Activated T-cell treated with anti-CD3 and anti-CD28 coated beads for 24 hours (primary cell): ENCODE measurements around the gene SEZ6.

Experiments used
- DNase-seq: peaks from one replicate; pipeline ENCODE4 v3.0.0-alpha.2; 2020; ENCODE audit warnings: low read depth

Gene SEZ6

DNA sequence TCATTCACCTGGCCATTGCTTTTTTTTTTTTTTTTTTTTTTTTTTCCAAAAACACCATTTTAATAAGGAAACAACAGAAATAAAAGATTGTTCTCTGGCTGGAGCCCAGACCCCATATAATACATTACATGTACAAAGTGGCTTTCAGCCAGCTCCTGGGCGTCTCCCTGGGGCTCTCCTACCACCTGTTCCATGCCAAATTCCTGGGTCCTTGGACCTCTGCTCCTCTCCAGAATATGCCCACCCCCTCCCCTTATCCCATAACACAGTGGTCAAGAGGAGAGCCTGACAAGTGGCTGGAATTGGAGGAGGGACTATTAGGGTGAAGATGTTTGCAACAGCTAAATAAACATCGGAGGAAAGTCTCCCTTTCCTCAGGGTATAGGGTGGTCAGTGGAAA lies 50.9 kb downstream of the SEZ6 start:
- DNase-seq = no peak

DNA sequence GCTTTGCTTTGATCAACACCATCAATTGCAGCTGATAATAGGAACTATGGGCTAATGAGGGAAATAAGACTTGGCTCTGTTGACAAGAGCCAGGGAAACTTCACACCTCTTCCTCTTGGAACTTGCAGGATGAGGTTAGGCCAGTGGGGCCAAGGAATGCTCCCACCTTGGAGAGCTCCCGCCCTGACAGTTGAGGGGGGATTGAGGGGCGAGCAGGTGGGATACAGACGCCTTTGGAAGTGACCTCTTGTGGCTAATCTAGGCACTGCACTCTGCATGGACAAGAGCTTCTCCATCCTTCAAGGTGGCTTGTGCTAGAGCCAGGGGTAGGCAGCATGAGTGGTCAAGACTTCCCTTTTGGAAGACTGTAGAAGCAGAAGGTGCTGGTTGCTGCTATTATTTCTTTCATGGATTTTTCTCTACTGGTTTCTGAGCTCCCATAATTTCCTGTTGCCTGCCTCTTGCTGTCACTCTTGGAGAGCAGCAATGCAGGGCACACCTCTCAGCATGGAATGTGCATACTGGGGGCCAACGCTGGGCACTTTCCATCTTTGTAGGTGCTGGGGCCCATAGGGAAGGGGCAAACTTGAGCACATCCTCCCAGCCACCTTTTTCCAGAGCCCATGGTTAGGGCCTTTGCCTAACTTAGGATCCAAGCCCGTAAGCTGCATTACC lies 52.3 kb downstream of the SEZ6 start:
- DNase-seq = peak; percentile 37

DNA sequence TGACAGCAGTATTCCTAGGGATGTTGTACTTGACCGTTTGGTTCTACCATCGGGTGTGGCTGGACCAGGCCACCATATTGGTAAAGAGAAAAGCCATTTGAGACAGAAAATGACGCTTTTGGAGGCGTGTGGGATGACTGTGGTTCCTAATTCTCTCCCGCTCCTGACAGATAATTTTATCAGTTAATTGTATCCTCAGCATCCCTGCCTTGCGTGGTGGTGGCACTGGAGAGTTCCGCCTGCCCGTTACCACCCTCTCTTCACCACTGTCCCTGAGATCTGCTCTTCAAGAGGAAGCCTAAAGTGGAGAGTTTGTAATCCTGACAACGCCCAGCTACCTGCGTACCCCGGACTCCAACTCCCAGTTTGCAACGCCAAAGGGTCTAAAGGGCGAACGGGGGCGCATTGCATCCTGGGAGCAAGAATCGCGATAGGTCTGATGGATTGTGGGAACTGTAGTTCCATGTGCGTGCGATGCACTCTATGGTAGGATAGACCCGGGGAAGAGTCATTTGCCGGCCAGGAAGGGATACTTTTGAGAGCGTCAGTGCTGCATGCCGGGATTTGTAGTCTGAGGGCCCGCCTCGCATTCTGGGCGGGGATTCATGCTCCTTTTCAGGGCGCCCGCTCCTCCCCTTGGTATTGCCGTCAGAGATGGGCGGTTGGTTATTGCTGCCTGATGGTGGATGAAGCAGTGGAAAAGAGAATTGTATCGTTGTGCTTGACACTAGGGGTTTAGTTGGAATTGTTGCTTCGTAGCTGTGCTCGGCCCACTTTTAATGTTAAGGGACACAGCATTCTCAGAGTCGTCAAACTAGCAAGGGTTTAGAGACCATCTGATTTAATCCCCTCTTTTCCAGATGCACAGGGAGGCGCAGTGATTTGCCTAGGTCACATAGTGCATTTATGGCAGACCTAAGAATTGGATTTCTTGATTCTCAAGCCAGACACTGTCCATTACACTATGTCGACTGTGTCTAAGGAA lies 53.5 kb downstream of the SEZ6 start:
- peak; percentile 94 for DNase-seq

DNA sequence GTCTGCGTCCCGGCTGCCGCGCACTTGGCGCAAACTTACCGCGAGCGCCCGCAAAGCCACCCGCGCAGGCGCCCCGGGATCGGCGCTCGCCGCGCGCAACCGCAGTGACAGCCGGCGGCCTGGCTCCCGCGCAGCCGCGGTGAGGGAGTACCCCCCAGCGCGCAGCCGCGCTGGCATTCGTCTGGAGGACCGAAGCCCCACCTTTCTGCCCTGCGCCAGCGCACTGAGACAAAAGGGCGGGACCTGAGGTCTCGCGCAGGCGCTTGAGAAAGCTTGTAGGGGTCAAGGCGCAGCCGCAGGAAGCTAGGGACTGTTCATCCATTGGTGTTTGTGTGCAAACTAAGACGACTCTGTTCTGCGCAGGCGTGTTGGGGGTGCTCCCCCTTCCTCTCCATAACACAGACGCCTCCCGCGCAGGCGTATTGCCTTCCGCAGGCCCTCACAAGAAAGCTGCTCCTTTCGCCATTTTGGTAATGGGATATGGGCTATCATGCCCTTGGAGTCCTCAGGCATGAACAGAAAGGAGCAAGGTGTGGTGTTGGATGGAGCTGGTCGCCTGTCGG lies 54.3 kb downstream of the SEZ6 start, which contains the start of gene PHF12:
Gene PHF12, minus strand, starts transcription at position 91 of the 563 bp plus-strand sequence. CDS start 558 bp downstream, outside the sequence.
- peak; percentile 99 for DNase-seq

DNA sequence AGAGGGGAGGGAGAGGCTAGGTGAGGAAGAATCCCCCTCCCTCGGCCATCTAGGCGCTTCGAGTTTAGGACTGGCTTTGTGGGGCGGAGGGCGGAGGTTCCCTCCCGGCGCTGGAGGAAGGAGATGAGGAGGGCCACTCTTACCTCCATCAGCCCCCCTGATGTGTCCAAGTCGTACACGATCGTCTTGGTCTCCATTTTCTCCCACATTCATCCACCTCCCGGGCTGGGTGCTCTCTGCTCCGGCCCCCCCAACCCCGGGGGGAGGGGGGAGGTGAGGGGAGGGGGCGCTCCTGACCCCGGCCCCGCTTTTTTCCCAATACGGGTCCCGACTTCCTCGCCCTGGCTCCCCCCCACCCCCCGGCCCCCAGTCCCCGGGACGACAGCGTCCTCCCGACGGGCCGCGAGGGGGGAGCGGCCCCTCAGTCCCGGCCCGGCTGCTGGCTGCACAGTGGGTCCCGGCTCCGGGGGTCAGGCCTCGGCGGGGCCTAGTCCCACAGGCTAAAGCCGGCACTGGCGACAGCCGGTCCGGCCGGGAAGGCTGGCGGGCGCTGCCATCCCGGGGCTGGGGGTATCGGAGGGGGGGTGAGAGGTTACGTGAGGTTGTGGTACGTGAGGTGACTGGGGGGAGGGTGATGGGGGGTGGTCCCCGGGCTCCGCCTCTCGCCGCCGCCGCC lies 54.9 kb downstream of the SEZ6 start:
- DNase-seq = no peak

- DNase-seq = peak; percentile 48
Observed at GRCh38 chr17:28950017-28950751, 55.6 kb downstream of the SEZ6 start.

DNA sequence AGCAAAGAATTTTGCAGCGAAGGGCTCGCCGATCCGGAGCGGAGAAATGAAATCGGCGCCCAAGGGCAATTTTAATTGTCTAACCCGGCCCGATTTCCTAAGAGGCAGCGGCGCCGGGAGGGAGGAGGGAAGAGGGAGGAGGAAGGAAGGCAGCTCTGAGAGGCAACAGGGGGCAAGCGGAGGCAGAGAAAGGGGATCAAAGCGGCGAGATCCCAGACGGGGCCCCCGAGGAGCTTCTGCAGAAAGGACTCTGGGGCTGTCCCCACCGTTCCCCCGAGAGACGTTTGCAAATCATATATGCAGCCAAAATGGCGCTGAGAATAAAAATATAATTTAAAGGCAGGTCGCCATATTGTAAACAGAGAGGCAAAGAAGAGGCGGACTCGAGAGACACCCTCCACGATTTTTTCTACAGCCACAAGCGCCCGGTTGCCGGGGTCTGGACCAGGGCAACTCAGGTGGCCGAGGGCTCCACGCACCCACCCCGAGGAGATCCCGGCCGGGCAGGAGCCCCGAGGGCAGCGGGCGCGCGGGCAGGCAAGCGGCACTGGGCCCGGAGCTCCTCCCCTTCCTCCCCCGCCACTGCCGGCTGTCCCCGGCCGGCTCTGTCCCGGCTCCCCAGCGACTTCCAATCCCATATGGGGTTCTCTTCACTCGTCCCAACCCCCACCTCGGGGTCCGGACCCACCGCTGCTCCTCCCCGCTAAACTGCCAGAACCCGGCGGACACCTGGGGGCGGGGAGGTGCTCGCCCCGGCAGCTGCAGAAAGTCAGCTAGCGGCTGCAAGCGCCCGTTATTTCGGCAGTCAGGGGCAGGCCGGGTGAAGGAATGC lies 56.4 kb downstream of the SEZ6 start:
- DNase-seq = peak; percentile 66

DNA sequence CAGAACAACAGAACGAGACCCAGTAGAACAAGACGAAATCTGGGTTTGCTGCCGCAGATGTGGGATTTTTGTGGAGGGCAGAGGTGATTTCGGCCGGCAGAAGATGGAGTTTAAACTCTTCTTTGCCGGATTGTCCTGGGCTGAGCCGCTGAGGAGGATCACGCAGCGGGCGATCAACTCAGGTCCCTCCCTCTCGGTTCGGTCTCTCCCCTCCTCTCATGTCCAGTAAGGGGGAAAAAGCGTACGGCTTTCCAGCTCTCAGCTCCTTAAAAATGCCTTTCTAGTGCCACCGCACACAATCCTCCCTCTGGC lies 57.0 kb downstream of the SEZ6 start:
- DNase-seq = no peak

- no peak for DNase-seq
Observed at GRCh38 chr17:28948342-28948741, 57.5 kb downstream of the SEZ6 start.

GRCh38 chr17:28947639-28948038 lies 58.2 kb downstream of the SEZ6 start:
- DNase-seq = no peak

GRCh38 chr17:28946239-28946638 lies 59.6 kb downstream of the SEZ6 start:
- no peak for DNase-seq

GRCh38 chr17:28944862-28945741 lies 60.7 kb downstream of the SEZ6 start:
- DNase-seq = no peak

GRCh38 chr17:28944343-28944742 lies 61.5 kb downstream of the SEZ6 start:
- DNase-seq = no peak

DNA sequence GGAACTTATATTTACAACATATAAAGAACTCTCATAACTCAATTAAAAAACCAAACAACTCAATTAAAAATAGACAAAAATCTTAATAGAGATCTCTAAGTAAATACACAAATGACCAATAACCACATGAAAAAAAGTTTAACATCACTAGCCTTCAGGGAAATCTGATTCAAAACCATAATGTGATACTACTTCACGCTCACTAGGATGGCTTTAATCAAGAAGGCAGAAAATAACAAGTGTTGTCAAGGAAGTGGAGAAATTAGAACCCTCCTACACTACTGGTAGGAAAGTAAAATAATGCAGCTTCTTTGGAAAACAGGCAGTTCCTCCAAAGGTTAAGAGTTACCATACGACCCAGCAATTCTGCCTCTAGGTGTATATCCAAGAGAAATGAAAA lies 62.9 kb downstream of the SEZ6 start:
- no peak for DNase-seq

GRCh38 chr17:28941251-28941650 lies 64.6 kb downstream of the SEZ6 start:
- DNase-seq = no peak

- no peak for DNase-seq
Observed at GRCh38 chr17:28940675-28941074, 65.2 kb downstream of the SEZ6 start.

GRCh38 chr17:28940142-28940541 lies 65.7 kb downstream of the SEZ6 start:
- DNase-seq = no peak

- no peak for DNase-seq
Observed at GRCh38 chr17:28938552-28938951, 67.3 kb downstream of the SEZ6 start.

DNA sequence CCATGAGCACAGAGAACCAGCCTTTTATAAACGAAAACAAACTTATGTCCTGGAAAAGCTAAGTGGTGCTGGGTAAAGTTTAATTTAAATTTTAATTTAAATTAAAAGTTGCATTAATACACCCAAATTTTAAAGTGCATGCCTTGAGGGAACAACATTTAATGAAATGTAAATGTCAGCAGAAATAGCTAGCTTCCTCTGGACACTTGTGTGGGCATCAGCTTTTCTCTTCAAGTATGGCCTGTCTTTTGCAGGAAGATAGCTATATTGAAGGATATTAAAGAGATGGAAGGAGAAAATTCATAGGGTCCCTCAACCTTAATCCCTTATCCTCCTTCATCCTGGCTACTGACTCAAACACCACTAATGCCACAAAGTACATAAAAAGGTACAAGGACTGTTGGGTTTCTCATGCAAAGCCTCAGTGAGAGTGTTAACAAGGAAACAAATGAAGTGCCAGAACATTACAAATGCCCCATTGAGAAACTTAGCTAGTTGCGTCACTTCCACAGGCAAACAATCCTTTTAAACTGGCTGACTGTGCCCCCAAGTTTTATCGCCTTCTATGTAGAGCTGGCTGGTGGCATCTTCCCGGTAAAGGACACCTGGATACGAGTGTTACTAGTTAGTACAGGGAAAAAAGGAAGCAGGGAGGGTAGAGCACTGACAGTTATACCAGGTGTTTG lies 68.6 kb downstream of the SEZ6 start:
- no peak for DNase-seq
